ENCODE data around the gene ERCC8.

- no peak for TF ChIP-seq EZH2 (IDR thresholded peaks at IDR 0.05; ENCODE audit: borderline replicate concordance, insufficient read depth, low read length, poor library complexity, severe bottlenecking)
- TF ChIP-seq CTCF (IDR thresholded peaks at IDR 0.05; ENCODE audit: poor library complexity, severe bottlenecking): no peak
Observed at GRCh38 chr5:60833520-60833919, 111.3 kb downstream of the ERCC8 start.

Data from neural cell (in vitro differentiated cells).